Fibroblast of lung (primary cell): ENCODE data around the gene SIN3B.

ENCODE experiments used
- EZH2 ChIP-seq: IDR thresholded peaks from 2 replicates; pipeline ENCODE4 v1.5.1; 2012; ENCODE audit warnings: low read length, control low read depth, mild to moderate bottlenecking; ENCODE audit errors: missing control alignments
- TF ChIP-seq, protein P1 (sequence below), 2 donors: IDR thresholded peaks in 1 of 2; conservative IDR thresholded peaks in 1 of 2; 1 replicate in 1 of 2; 2 replicates in 1 of 2; pipeline ENCODE4 v1.5.1; 2011 to 2012; ENCODE audit warnings: low read length in 2 of 2, control low read depth in 1 of 2, inconsistent platforms in 1 of 2, low read depth in 1 of 2, mild to moderate bottlenecking in 1 of 2

DNA sequence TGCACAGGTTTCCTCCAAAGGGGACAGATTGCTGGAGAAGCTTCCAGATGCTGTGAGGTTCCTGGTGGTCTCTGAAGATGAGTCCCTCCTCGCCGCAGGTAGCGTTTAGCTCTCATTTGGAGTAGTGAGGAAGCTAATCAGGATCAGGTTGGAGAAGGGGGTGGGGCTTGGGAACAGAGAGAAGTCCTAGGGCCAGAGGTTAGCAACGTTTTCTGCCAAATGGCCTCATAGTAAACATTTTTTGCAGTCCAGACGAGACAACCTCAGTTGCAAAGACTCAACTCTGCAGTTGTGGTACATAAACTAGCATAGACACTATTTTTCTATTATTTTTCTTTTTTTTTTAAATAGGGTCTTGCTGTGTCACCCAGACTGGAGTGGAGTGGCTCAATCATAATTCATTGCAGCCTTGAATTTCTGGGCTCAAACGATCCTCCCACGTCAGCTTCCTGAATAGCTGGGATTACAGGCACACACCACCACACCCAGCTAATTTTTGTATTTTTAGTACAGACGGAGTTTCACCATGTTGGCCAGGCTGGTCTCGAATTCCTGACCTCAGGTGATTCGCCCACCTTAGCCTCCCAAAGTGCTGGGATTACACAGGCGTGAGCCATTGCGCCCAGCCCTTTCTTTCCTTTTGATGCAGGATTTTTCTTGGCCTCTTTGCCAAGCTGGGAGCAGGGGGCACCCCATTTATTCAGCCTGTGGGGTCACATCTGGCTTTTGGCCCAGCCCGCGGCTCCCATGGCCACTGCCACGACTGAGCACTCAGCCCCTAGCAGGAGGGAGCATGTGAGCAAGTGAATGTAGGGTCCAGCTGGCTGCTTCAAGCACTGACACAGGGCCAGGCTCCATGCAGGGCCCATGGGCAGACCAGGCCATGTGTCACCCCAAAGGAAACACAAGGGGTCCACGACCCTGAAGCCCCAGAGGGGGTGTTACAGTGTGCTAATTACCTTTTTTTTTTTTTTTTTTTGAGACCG, 34.4 kb upstream of the SIN3B start:
- TF ChIP-seq, protein P1, sequence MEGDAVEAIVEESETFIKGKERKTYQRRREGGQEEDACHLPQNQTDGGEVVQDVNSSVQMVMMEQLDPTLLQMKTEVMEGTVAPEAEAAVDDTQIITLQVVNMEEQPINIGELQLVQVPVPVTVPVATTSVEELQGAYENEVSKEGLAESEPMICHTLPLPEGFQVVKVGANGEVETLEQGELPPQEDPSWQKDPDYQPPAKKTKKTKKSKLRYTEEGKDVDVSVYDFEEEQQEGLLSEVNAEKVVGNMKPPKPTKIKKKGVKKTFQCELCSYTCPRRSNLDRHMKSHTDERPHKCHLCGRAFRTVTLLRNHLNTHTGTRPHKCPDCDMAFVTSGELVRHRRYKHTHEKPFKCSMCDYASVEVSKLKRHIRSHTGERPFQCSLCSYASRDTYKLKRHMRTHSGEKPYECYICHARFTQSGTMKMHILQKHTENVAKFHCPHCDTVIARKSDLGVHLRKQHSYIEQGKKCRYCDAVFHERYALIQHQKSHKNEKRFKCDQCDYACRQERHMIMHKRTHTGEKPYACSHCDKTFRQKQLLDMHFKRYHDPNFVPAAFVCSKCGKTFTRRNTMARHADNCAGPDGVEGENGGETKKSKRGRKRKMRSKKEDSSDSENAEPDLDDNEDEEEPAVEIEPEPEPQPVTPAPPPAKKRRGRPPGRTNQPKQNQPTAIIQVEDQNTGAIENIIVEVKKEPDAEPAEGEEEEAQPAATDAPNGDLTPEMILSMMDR (conservative IDR thresholded peaks at IDR 0.05 in 1 of 2, IDR thresholded peaks at IDR 0.05 in 1 of 2; ENCODE audit: low read depth in 1 of 2, low read length in 2 of 2): no peak
- TF ChIP-seq EZH2: no peak
